ENCODE measurements around the gene OR1A2. TPM values are rescaled to one million over a fixed set of nuclear protein-coding genes. Genes with fewer than 3 reads are reported as not detected.
"Not testable (repeated sequence)": the region's sequence is repeated elsewhere in the genome, so short reads cannot be mapped to it uniquely, and the experiment has no call there.

Gene OR1A2
- total RNA-seq: not detected in 2 replicates

- DNase-seq (ENCODE audit: low read depth in 2 of 2): no peak
Measured at GRCh38 chr17:3197219-3197618, at the start of gene OR1A2. OR1A2 (plus strand) TSS chr17:3197519; CDS start chr17:3197519, 0 bp downstream.

- DNase-seq (ENCODE audit: low read depth in 2 of 2): no peak
Measured at GRCh38 chr17:3157218-3157617, 40.1 kb upstream of the OR1A2 start.

GRCh38 chr17:3167574-3167973, 29.7 kb upstream of the OR1A2 start:
- DNase-seq (ENCODE audit: low read depth in 2 of 2): no peak

- no peak for DNase-seq (ENCODE audit: low read depth in 2 of 2)
Measured at GRCh38 chr17:3189961-3190360, 7.4 kb upstream of the OR1A2 start.

- no peak for DNase-seq (ENCODE audit: low read depth in 2 of 2)
Measured at GRCh38 chr17:3207367-3207766, 10.0 kb downstream of the OR1A2 start, which contains the start of gene OR1A1. OR1A1 (plus strand) TSS chr17:3207667; CDS start chr17:3215621, 7,954 bp downstream.

- DNase-seq (ENCODE audit: low read depth in 2 of 2): no peak
Measured at GRCh38 chr17:3208484-3208883, 11.2 kb downstream of the OR1A2 start.

GRCh38 chr17:3213001-3213400, 15.7 kb downstream of the OR1A2 start:
- no peak for DNase-seq (ENCODE audit: low read depth in 2 of 2)

- DNase-seq (ENCODE audit: low read depth in 2 of 2): no peak
Measured at GRCh38 chr17:3213587-3213986, 16.3 kb downstream of the OR1A2 start.

GRCh38 chr17:3219978-3220377, 22.7 kb downstream of the OR1A2 start:
- not testable (repeated sequence) for DNase-seq (ENCODE audit: low read depth in 2 of 2)

GRCh38 chr17:3221850-3222249, 24.5 kb downstream of the OR1A2 start:
- no peak for DNase-seq (ENCODE audit: low read depth in 2 of 2)

GRCh38 chr17:3222505-3222904, 25.2 kb downstream of the OR1A2 start:
- no peak for DNase-seq (ENCODE audit: low read depth in 2 of 2)

GRCh38 chr17:3224721-3225352, 27.5 kb downstream of the OR1A2 start:
- not testable (repeated sequence) for DNase-seq (ENCODE audit: low read depth in 2 of 2)

- not testable (repeated sequence) for DNase-seq (ENCODE audit: low read depth in 2 of 2)
Measured at GRCh38 chr17:3232300-3232699, 35.0 kb downstream of the OR1A2 start.

- not testable (repeated sequence) for DNase-seq (ENCODE audit: low read depth in 2 of 2)
Measured at GRCh38 chr17:3238685-3239084, 41.4 kb downstream of the OR1A2 start.

- DNase-seq (ENCODE audit: low read depth in 2 of 2): not testable (repeated sequence)
Measured at GRCh38 chr17:3241044-3241443, 43.7 kb downstream of the OR1A2 start.

GRCh38 chr17:3244841-3245240, 47.5 kb downstream of the OR1A2 start:
- DNase-seq (ENCODE audit: low read depth in 2 of 2): not testable (repeated sequence)

Other genes starting within 250 kb of the OR1A2 start
- gene OR1D5, start 133.9 kb upstream of the OR1A2 start, total RNA-seq: not detected in 2 replicates
- not detected in 2 replicates for gene OR1D2, start 93.1 kb upstream of the OR1A2 start, total RNA-seq
- gene OR1G1, start 70.0 kb upstream of the OR1A2 start, total RNA-seq: not detected in 2 replicates
- gene OR1A1, start 10.1 kb downstream of the OR1A2 start, total RNA-seq: not detected in 2 replicates
- gene OR3A1, start 100.8 kb downstream of the OR1A2 start, total RNA-seq: not detected in 2 replicates
- gene OR3A2, start 188.8 kb downstream of the OR1A2 start, total RNA-seq: not detected in 2 replicates
- not detected in 2 replicates for gene OR1E1, start 200.9 kb downstream of the OR1A2 start, total RNA-seq
- gene OR3A3, start 213.9 kb downstream of the OR1A2 start, total RNA-seq: not detected in 2 replicates
- not detected in 2 replicates for gene OR1E2, start 236.3 kb downstream of the OR1A2 start, total RNA-seq

Data from lung microvascular endothelial cell (primary cell).